AML-193 (cell line): ENCODE results near the gene CTDSP2.
A peak's percentile ranks its signal among the peaks of the same experiment; 100 is the strongest.
"Not testable (repeated sequence)": the region's sequence is repeated elsewhere in the genome, so short reads cannot be mapped to it uniquely, and the experiment has no call there.

Experiments
- DNase-seq, 2 experiments: peaks; one replicate each; lab custom pipeline; 2025; lab: John Stamatoyannopoulos, UW

The CTDSP2 gene

DNA sequence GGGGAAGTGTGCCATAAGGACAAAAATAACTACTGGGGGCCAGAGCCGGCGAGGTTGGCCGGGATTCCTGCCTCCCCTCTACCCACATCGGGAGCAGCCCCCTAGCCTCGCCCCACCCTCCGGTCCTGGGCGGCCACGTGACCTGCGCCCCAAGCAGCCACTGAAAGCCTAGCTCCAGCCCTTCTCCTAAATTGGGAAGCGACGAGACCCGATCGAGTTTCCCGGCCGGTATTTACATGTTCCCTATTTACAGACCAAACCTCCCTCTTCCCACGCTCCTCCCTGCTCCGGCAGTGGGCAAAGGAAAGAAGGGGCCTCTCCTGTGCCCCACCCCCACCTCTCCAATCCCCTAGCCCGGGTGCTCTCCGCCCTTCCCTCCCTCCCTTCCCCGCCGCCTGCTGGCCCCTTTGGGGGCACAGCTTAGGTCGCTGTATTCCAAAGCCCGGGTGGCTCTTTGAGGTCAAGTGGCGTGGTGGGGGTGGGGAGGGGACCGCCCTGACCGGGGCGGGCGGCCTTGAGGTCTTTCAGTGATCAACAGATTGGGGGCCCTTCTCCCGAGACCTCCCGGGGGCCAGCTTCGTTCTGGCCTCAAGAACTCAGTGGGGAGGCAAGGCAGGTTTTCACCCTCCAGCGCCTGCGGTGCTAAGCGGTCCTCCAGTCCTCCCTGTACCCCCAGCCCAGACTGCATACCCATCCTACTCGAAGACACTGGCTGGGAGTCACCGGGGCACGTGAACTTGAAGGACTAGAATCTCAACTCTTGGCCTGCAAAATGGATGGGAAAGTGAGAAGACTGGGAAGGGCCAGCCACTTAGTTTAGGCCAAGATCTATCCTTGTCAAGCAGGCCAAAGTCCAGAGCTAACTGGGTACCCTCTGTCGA is 6.3 kb upstream of the CTDSP2 start:
- DNase-seq: no peak

DNA sequence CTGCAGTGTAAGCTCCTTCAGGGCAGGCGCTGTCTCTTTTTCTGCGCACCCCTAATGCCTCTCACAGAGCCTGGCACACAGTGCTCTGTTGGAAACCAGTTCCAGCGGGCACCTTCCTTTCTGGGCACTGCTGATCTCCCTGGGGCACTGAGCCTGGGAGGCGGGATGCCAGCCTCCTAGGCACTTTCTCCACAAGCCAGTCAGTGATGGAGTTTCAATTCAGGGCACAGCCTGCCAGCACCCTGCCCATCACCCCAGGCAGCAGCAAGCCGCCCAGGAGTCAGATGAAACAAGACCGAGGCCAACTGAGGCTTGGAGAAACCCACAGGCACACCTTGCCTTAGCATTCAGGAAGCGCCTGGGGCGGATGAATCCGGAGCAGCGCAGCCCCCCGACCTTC is 5.7 kb upstream of the CTDSP2 start:
- no peak for DNase-seq

DNA sequence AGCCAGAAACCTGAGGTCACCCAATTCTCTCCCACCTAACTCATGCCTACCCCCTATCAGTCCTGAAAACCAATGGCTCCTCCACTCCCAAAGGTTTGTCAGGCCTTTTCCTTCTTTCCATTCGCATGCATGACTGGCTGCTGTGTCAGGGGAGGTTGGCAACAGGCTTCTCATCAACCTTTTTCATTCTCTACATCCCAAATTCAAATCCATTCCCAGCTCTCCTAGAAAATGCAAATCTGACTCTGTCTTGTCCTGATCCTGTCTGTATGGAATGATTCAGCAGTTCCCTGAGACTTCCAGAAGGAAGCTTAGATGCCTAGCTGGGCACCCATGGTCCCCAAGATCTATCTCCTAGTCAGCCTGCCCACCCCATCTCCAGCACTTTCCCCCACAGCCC is 5.0 kb upstream of the CTDSP2 start:
- DNase-seq: no peak

DNA sequence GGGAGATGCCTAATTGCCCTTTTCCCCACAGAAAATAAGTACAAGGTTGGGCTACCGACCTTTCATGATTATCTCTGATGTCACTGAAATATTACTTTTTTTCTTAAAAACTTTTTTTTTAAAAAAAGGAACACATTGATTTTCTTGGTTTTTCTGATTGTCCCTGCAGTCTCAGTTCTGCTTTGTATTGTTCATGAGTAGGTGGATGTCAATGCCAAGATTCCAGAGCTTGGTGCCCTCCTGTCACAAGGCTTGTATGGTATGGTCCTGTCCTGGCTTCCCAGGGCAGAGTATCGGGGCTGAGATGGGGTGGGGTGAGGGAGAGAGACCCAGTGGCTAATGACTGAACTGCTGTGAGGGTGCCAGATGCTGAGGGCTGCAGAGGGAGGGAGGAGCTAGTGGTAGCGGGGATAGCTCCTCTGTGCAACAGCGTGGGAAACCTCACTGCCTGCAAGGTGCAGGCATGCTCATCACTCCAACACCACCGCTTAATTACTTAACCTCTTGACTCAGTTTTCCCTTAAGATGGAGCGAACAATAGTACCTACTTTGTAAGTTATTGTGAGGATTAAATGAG is 4.4 kb upstream of the CTDSP2 start:
- DNase-seq: no peak

DNA sequence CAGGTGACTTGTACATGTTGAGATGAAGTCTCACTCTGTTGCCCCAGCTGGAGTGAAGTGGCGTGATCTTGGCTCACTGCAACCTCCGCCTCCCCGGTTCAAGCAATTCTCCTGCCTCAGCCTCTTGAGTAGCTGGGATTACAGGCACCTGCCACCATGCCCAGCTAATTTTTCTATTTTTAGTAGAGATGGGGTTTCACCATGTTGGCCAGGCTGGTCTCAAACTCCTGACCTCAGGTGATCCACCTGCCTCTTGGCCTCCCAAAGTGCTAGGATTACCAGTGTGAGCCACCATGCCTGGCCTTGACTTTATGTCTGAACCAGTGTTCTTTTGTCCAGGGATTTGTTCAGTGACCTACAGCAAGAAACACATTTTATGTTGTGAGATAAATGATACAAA is 2.9 kb upstream of the CTDSP2 start:
- DNase-seq: not testable (repeated sequence)

DNA sequence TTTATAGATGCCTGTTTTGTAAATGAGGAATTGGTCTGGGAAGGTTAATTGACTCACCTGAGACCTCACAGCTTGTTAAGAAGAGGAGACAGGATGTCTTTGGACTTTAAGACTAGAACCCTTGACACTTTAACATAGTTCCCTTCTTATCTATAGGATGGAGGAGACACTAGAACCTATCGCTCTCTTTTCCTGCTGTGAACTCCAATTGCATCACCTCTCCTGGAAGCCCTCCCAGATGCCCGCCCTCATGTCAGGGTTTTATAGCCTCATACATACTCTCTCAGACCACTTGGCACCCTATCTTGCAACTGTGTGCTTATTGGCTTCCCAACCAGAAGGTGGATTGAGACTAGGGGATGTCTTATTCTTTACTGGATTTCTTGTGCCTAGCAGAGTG is 2.5 kb upstream of the CTDSP2 start:
- DNase-seq: no peak

DNA sequence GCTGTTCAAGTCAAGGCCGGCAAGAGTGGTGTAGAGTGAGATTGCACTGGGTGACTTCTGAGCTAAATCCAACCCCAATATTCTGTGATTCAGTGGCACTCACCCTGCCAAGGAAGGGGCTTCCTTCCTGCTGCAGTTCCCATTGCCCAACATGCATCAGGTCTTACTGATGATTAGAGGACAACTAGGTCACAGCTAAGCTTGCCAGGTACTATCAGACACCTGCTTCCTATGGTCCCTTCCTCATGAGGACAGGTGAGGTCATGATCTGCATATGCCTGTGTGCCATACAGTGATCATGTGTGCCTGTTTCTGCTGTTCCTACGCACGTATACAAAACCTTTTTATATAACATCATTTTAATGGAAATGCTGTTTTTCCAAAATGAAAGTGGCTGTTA is 1.7 kb upstream of the CTDSP2 start:
- DNase-seq: no peak

DNA sequence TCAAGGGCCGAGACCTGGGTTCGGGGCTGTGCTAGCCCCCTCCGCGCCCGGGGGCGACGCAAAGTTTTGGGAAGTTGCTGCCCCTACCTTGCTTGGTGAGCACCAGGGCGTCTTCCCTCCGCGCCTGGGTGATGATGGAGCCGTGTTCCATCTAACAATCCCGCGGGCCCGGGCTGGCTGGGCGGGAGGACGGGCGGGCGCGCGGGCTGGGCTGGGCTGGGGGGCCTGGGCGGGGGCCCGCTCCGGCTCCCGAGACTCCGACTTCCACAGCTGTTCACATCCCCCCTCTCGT is 298 bp downstream of the CTDSP2 start:
- DNase-seq: no peak

DNA sequence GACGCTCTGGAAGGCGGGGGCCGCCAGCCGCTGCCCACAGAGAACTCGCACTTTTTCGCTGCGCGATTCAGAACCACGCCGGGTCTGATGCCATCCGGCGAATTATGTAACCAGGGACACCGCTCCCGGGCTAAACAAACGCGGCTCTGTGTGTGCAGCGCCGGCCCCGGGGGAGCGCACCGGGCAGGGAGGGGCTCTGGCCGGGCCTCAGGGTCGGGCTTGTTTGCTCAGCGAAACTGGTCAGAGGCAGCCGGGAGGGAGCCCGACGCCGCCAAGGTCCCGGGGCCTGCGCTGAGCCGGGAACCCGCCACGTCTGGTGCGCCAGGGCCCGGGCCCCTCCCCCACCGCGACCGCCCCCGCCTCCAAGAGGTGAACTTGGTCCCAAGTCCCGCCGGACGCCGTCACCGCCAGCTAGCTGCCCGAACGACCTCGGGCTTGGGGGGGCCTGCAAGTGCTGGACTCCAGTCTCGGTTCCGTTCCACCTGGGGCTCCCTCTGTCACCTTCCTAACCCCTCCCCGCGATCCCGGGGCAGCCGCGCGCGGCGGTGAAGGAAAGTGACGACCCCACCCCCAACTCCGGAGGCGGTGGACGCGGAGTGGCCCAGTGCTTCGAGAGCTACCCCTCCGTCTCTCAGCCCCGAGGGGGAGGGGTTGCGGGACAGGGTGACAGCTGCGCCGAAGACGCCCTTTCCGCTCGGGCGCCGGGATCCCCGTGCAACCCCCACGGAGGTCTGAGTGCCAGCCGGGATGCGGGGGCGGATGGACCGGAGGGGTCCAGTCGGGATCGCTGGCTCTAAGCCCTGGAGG is 848 bp downstream of the CTDSP2 start:
- DNase-seq: peak in 1 of 2 experiments; percentile 13

DNA sequence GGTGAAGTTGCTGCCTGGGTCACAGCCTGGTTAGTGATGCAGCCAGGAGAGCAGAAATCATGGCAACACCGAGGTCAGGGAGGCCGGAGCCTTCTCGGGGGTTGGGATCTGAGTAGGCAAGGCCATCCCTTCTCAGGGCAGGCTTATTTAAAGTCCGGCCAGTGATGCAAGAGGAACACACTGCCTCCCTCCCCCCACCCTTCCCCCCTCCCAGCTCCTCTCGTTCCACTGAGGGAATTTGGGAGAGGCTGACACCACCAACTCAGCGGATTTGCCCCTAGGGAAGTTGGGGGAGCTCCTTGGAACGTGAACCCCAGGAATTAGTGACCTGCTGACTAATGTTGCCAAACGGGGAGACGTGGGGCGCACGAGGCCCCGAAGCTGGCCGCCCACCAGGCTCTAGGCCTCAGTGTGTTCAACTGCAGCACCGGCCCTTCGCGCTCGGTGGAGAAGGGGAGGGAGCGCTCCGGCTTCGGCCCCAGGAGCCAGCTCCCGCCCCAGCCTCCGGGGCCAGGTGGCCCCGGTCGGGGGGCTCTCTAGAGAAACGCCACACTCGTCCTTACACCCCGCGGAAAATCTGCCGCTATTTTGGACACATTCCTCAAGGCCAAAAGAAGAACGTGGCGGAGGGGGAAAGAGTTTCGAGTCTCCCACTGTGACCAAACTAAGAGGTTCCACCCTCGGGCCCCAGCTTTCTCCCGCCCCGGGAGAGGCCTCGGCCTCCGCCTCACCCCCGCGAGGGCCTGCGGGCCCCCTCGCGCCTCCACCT is 1.6 kb downstream of the CTDSP2 start:
- peak; percentile 41 to 42 for DNase-seq

DNA sequence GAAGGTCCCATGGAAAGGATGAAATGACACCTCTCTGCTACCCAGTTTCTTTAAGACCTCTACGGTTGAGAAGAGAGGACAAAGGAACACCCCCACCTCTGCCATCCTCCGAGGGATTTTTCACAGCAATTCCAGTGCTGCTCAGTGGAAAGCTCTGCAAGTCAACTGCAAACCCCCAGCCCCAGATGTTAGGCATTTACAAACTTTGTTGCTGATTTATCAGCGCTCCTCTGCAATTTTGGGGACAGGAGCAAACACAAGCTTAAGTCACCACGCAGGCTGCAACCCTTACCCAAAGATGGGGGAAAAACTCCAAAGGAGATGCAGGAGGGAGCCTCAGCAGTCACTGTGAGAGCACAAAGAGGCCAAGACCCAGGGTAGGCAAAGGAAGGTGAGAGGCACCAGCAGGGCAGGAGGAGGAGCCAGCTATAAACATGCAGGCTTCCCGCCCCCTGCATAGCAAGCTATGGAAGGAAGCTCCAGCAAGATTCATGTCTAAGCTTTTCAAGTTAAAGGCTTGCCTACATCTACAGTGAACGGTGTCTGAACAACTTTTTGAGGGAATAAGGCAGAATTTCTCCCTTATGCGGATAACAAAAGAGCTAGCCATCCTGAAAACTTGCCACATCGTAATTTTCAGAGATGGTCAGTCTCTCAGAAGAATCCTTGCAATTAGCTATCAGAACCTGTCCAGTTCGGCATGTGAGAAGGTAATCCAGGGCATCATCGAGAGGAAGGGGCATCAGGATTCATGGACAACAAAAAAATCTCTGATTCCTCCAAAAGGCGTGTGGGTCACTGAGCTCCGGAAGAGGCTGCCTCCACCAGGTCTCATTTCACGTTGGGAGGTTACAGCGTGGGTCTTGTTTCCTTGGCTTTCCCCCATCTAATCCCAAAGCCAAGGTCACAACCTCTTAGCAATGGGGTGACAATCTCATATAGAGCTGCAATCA is 3.9 kb downstream of the CTDSP2 start:
- DNase-seq: no peak

DNA sequence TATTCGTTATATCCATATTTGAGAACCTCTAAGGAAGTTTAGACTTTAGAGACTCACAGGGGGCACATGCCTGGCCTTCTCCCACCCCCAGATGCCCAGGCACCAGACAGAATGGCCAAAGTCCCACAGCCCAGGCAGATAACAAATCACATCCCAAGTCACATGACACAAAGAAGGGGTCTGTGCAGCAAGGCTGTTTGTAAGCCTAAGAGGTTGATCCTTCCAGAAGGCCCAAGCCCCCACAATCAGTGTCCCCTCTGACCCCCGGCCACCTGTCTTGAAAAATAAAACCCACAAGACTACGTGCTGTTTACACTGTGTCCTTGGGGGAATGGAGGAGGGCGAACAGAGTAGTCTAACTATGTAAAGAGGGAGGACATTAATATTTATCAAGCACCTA is 5.1 kb downstream of the CTDSP2 start:
- DNase-seq: no peak

DNA sequence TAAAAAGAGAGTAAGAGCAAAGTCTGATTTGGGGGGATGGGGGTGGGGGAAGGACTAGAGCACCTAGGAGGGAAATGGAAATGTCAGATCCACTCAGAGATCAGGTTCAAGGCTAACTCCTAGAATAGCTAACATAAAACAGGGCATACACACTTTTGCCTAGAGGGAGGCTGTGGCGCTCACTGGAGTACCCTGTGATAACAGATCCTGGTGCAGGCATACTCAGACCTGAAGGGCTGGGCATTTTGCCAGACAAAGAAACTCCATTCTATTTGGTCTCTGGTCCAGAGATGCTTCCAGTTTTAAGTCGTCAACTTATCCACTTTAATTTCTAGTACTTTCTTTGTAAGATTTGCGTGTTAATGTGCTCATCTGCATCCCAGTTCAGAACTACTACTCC is 5.8 kb downstream of the CTDSP2 start:
- no peak for DNase-seq

DNA sequence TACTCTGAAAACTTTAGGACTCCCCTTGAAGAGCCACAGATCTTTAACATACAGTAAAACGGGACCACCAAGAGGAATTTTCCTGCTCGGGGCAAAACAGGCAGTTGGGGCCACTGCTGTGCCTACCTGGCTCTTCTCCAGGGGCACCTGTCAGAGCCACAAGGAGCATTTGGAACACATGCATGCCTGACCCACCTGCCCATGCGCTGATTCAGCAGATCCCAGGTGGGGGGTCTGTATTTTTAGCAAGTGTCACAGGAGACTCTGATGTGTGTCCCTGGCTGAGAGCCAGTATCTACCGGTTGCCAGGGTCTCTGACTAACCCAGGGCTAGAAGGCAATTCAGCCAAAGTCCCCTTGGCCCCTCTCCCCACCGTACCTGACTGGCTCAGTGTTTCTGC is 6.5 kb downstream of the CTDSP2 start:
- DNase-seq: no peak

DNA sequence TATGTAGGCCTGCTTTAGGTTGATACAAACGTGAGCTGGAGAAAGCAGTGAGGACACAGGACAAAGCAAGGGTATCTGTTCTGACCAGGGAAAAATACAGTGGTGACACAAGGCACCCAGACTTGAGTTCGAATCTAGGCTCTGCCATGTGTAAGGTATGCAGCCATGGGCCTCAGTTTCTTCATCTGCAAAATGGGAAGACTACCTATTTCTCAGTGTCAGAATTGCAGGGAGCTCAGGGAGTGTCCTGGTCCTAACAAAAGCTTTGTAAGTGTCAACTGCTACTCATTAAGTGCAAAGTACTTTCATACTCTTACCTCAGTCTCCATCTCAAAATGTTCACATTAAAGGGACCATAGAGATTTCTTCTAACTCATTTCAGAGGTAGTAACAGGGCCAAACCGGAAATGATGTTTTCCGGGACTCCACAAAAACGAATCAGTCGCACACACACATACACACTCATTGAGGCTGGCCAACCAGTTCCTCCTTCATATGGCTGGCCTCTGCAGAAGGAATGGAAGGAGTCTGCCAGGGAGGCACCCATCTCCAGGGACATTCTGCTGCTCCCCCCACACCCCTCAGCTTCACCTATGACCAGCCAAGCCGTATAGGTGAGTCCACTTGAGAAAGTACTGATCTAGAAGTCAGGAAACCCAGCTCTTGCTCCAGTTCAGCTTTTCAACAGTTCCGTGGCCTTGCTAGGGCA is 7.8 kb downstream of the CTDSP2 start:
- DNase-seq: no peak

DNA sequence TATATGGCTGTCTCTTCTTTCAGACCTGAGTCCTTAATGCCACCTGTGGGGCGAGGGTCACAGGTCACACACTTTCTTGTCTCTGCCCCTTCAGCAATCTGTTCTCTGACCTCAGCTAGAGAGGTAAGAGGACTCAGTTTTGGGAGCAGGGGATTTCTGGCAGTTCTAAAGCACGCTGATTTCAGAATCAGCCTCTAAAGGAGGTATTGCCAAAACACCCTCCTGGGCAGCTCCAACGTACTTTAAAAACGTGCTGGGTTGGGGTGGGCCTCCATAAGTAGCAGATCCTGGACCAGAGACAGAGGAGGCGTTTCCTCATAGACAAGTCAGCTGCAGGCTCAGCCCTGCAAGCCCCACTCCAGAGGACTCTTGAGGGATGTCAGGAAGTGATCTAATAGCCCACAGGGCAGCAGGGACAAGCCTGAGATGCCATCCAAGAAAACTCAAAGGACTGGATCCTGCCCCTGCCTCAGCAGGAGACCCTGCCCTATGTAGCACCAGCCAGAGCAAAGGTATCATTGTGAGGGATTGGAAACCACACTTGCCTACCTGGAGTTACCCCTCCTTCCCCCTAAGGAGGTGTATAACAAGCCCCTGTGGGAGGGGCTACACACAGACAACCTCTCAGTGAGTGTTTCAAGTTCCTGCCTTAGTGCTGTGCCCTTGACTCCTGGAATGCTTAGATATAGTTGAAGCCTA is 8.5 kb downstream of the CTDSP2 start:
- DNase-seq: no peak

DNA sequence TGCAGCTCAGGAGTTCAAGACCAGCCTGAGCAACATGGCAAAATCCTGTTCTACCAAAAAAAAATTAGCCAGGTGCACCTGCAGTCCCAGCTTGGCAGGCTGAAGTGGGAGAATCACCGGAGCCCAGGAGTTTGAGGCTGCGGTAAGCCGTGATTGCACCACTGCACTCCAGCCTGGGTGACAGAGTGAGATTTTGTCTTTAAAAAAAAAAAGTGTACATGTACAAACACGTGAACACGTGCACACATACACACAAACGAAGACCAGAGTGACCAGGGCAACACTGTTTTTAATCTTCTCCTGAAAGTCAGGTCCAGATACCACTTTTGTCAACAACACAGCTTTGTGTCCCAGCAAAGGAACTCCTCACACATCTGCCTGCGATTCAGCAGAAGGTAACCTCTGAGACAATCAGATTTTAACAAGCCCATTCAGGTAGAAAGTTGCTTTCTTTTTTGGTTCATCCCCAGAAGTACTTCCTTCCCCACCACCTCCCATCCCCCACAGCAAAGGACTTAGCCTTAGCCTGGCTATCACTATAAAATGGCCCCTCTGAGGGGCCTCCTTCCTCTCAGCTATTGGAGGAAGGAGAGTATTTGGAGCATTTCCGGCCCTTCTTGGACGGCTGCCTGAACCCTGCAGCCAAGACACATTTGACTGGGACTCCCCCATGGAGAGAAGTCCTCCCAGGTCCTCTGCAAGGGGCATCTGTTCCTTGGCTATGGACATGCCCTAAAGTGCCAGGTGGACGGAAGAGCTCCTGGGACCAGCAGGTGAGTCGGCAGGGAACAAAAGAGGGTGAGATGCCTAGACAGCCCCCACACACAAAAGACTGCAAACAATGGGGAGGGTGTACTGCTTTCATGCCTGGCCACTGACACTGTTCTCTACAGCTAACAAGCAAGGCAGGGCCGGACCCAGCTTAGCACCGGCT is 9.8 kb downstream of the CTDSP2 start:
- peak; percentile 49 for DNase-seq

DNA sequence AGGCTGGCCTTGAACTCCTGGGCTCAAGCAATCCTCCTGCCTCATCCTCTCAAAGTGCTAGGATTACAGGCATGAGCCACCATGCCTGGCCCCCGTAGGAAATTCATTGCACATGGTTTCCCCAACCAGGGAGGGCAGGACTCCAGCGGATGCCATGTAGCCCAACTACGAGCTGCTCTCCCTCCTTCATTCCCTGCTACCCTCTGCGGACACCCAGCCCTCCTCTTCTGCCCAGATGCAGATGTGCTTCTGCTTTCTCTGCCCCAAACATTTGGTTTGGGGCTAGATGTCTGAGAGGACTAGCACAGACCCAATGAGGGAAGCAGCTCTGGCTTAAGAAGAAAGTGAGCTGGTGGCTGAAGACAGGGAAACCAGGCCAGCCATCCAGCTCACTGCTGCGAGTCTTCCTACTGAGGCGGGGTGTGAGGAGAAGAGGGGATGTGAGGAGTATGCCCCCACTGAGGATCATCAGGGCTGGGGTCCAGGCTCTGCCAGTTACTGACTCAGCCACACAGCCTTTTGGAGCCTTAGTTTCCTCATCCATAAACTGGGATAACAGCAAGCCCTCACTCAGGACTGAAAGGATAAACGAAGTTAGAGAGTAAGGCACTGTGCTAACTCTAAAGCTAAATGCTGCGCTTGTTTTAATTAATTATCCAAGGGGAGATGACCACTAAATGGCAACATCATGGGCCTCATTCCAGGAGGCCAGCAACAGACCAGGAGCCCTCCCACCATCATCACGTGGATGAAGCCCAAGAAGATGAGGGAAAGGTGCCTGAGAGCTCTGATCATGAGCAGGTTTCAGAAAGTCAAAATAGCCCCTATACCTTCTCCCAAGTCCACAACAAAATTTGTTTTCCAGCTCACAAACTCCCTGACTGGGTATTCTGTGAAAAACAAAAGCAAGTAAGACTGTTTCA is 10.9 kb downstream of the CTDSP2 start:
- peak in 1 of 2 experiments; percentile 10 for DNase-seq
